HG03103 (cell line): ENCODE measurements around the gene KLC1.

ENCODE experiments used
- ATAC-seq: cut with Tn5 transposase; IDR thresholded peaks from one replicate; pipeline ENCODE4 v1.9.1; 2021; ENCODE audit warnings: low read depth; ENCODE audit not compliant: unreplicated experiment

The KLC1 gene

DNA sequence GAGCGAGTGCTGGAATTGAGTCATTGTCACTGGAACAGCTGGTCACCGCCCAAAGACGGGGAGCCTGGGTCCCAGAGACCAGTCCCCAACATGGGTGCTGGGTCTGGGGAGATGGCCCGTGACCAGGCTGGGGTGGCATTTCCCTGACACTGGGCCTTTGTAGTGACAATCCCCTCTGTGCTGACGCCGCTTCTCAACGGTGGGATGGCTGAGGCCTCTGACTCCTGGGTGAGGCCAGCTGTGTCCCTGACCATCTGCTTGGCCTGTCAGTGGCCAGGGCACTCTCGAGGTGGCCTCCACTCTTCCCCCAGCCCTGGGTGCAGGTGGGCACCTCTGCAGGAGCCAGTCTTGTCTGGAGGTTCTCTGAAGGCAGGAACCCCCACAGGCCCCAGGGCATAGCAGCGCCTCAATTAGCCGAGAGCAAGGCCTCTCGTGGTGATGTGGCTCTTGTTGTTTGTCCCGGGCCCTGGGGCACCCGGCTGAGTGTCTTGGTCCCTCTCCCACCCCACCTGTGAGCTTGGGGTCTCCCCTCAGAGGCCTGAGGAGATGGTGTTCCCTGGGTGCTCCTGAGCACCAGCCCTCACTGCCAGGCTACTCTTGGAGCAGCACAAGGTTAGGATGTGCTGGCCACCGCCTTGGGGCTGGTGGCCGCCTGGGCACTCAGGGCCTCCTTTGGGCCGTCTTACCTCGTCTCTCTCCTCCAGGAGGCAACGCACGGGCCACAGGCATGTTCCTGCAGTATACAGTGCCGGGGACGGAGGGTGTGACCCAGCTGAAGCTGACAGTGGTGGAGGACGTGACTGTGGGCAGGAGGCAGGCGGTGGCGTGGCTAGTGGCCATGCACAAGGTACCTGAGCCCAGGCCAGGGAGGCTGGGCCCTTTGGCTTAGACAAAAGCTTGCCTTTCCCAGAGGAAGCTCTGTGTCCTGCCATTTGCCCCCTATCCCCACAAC is 103.2 kb downstream of the KLC1 start:
- no peak for ATAC-seq

DNA sequence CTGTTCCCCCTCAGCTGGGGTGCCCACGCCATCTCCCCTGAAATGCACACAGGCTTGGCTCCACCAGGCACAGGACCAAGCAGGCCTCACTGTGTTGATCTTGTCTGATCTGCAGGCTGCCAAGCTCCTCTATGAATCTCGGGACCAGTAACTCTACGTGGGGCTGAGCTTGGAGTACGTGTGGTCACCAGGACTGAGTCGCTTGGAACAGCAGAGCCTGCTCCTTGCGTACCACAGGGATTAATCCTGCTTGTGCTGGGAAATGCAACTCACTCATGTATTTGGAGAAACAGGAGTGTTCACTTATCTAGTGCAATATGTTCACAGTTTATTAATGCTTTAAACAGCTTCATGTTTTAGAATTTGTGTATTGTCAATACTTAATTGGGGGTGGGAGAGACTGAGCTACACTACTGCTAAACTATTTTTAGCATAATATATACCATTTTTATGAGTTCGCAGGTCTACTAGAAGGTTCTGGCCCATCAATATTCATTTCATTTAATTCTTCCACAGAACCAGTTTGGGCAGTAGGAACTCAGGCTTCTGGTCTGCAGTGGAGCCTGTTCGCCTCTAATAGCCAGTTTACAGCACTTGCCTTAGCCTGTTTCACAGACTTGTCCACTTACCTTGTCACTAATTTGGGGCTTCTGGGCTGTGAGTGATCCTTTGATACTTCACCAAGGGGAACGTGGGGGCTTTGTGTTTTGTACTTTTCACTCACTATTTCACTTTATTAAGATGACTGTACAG is 104.0 kb downstream of the KLC1 start:
- ATAC-seq, result no peak

DNA sequence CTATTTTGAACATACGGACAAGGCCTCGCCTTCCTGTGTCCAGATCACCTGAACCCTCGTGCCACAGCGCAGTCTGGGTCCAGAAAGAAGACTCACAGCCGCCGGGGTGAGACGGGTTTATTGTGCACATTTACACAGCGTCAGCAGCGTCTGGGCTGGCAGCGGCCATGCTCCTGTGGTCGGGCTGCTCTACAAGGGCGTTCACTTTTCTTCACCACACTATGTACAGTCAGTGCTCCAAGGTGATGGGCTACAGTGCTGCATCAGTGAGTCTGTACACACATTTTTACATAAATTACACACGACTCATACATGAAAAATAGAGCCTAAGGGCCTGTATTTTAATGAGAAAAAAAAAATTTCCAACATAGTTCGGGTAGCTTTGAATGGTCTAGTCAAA is 104.6 kb downstream of the KLC1 start:
- no peak for ATAC-seq

DNA sequence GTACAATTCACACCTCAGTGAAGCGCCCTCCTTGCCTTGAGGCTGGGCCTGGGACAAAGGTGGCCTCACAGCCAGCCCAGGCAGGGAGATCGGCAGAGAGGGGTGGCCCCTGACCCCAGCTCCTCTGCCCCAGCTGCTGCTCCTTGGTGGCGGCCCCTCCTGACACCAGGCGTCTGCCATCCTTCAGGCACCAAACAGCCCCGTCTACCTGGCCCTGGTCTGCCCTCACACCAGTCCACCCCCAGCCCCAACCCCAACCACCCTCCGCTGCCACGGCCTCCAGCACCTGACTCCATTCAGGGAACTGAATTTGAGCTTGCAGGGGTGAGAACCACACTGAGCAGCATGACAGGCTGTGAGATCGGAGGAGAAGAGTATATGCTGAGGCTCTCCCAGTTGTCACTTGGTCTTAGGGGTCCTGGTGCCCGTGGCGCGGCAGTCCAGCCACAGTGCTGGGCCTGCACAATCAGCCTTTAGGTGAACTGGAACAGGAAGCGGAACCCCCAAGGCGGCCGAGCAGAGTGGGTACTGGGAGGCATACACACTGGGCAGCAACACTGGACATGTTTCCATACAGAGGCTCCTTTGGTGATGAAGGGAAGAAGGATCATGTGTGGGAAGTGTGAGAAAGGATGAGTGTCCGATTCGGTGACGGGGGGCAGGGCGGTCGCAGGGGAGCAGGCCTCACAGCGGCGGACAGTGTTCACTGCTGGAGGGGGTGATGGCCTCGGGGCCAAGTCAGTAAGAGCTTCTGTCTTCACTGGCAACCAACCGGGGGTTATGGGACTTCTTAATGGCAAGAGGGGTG is 105.3 kb downstream of the KLC1 start:
- ATAC-seq, result no peak

DNA sequence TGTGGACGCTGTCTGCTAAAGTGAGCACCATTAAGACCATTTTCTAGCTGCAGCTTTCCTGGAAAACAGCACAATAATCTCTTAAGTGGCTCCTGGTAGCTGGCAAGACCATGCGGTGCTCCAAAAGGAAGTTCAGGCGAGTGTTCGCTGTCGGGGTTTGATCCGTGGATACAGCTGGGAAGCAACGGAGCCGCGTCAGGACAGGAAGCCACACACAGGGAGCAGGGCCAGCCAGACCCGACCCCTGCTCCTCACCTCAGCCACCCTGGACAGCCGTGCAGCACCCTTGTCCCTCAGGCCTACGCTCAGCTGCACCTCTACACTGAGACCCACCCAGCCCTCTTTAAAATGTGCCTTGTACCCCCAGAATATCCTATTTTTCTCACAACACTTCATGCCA is 106.0 kb downstream of the KLC1 start:
- ATAC-seq, result no peak

DNA sequence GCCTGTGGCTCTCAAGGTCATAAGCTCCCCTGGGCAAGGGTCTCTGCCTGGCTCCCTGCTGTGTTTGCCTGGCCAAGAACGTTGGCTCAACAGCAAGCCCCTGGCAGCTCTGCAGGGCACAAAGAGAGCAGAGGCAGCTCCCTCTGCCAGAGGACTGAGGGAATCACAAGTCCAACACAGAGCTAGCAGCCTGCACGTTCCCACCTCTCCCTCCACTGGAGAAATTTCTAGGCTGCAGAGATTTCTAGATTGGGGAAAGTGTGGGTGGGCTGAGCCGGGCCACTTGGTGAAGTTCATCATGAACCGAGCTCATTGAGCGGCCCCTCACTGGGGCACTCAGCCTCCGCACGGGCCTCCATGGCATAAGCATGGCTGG is 106.4 kb downstream of the KLC1 start:
- no peak for ATAC-seq

DNA sequence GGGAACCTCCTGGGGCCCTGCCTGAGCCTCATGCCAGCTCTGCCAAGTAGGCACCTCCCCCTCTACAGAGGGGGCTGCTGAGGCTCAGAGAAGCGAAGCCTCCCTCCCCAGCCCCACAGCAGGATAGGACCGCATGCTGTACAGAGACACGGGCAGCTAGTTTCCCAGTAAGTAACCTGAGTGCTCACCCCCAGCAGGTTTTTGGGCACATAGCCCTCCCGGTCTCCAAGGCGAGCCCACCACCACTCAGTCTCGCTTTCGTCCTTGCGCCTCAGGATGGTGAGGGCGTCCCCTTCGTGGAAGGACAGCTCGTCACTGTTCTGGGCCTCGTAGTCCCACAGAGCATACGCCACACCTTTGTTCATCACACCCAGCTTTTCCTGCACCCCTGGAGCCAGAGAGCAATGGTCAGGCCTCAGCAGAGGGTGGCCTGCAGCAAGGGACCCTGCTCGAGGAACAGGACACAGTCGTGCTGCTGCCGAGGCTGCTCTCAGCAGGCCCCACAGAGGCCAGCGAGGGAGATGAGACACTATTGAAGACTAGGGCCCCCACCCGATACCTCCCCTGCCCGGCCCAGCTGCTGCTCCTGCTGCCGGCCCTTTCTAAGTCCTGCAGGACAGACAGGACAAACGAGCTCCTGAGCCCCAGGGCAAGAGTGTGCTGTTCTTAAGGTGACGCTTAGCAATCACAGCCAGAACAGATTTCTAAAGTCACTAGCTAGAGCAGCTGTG is 107.0 kb downstream of the KLC1 start:
- ATAC-seq, result no peak

DNA sequence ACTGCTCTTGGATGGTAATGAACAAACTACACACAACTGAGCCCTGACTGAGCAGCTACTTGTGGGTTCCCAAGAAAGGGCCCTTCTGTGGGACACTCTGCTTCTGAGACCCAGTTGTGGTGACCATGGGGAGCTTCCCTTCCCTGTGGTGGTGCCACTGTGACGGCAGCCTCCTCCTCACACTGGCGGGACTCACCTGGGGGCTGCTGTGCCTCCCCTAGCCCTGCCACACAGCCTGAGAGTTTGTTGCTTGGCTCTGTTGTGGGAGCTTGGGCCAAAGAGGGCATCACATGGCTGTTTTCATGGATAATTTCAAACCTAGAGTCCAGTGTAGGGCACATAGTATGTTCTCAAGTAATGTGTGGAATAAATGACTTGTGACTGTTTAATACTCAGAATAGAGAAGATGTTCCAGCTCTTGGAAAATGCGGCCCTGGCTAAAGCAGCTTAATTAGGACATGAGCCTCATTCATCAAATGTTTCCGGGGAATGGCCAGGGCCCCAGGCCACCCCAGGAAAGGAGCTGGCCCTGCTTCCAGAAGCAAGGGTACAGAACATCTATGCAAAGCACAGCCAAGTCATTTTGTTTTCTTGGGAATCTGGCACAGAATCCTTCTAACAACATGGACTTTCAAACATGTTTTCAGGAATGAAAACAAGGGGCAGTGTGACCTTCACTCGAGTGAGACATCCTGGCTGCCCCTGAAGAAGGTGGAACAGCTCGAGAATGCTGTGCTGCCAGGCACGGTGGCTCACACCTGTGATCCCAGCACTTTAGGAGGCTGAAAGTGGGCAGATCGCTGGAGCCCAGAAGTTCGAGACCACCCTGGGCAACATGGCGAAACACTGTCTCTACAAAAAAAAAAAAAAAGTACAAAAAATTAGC is 107.8 kb downstream of the KLC1 start:
- ATAC-seq, result no peak

DNA sequence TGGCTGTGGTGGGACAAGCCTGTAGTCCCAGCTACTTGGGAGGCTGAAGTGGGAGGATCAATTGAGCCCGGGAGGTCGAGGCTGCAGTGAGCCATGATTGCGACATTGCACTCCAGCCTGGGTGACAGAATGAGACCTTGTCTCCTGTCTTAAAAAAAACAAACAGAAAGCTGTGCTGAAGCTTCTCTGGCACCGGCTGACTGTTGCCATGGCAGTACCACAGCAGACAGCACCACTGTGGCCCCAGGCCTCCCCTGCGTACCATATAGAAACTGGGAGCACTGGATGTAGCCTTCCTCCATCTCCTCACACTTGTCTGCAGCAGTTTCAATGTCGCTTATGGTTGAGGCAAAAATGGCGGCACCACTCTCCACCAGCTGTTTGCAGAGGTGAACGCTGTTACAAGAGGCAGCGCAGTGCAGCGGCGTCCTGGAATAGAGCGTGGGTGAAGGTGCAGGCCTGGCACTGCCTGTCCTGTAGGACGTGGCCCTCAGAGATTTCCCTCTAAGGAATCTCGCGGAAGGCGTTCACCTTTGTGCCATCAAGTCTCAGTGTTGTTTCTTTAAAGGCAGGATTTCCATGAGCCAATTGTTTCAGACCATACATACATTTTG is 108.5 kb downstream of the KLC1 start:
- no peak for ATAC-seq

DNA sequence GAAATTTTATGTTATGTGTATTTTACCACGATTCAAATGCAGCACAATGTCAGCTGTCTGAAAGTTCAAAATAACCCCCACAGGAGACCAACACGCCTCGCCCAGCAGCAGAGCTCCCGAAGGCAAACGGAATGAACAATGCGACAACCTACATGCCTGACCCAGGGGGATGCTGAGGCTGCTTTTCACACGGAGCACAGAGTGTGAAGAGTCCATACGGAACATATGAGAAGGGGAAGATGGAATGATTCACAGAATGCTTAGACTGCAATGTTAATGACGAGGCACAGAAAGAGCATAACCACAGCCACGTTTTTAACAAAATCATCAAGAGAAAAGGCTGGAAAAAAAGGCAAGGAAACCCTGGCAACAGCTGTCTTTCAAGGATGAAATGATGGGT is 109.2 kb downstream of the KLC1 start:
- ATAC-seq, result no peak

DNA sequence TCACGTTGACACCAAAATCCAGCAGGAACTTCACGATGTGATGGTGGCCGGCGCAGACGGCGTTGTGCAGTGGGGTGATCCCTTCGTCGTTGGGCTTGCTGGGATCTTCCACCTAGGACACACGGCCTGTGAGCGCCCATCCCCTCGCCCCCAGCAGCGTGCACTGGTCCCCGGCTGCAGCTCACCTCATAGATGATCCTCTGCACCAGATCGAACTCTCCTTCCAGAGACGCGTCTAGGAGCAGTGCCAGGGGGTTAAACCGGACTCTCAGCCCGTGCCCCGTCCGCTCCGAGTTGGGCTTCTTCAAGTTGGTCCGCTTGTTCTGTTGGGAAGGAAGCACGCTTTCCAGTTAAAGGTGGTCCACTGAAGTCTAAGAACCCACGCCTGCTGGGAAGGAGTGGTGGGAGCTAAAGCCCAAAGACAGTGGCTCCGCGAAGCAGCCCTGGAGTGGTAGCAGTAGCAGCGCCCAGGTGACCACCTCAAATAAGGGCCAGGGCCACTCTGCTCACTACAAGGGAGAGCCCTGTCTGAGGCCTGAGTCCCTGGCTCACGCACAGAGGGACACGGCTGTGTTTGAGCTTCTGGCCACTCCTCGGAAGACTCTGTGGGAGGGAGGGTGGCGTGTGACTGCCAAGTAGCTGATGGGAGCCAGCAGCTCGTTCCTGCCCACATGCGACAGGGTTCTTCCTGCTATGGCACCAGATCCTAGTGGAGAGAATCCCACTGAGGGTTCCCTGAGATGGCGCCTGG is 109.9 kb downstream of the KLC1 start:
- no peak for ATAC-seq

DNA sequence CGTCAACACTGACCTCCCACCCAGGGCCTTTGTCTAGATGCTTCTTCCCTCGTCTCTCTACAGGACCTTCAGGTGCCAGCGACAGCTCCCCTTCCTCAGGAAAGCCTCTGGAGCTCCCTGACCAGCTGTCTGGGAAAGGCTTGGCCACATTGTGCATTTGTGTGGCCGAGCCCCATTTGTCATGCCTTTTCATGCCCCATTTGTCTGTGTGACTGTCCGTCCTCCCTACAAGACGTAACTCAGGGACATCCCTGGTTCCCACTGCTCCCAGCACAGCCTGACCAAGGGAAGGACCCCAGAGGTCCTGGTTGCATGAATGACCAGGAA is 110.4 kb downstream of the KLC1 start:
- no peak for ATAC-seq

DNA sequence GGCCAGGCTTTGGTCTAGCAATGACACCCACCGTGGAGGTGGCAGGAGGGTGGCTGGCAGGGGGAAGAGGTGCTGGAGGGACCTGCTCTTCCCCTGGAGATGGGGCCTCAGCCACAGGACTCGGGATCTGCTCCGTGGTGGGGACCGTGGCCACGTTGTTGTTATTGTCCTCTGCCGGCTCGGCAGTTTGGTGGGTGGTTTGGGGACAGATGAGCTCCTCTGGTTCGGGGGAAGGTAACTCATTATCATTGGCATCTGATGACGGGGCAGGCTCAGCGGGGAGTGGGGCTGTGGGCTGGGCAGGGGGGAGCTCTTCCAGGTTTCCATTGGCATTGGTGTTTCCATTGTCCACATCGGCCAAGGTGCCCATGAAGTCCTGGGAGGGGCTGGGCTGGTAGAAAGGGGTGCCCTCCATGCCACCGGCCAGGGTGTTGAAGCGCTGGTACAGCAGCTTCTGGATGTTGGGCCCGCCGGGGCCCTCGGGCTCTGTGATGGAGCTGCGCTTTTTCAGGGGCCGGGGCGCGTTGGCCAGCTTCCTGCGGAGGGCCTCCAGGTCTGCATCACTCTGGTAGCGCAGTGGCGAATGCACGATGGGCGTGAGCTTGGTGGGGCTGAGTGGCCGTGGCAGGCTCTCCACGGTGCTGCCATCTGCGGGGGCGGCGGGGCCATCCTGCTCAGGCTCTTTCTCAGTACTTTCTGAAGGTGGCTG is 110.9 kb downstream of the KLC1 start:
- no peak for ATAC-seq

DNA sequence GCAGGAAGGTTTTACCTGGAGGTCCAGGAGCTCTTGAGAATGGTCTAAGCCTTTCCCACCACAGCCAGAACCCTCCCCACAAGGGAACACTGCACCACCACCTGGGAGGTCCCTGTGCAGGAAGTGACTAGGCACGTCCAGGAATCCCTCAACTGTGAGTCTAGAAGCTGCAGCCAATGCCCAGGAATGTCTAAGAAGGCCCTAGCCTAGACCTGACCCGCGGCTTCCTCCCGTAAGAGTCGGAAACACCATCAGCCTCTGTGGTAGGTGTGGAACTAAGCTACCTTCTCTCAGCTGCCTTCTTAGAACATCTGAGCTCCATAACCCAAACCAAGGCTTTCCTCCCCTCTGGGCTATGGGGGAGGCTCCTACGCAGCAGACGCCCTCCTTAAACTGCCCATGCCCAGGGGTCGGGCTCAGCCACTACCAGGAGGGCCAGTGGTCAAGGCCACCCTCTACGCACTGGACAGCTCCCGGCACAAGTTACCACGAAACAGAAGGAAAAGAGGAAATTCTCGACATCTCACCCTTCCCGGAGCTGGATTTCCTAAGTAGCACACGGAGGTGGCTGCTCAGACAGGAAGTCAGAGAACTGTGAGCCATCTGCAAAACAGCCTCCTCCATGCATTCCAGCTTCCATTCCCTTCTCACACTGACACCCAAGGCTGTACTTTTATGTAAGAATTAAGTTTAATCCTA is 112.1 kb downstream of the KLC1 start:
- ATAC-seq, result no peak

DNA sequence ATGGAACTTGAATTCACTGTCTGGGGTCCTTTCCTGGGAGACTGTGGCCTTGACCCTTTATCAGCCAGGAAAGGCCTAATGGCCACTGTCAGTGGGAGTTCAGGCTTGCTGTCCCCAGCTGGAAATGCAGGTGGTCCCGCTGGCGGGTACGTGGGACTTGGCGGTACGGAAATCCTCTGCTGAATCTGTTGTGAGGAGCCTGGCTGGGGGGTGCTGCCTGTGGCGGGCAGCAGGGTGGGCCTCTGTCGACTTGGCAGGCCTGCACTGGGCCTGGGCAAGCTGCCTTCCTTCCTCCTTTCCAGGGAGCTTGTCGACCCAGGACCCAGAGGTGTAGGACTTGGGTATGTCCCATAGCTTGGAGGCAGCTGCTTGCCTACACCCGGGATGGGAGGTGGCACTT is 112.9 kb downstream of the KLC1 start:
- ATAC-seq, result no peak

DNA sequence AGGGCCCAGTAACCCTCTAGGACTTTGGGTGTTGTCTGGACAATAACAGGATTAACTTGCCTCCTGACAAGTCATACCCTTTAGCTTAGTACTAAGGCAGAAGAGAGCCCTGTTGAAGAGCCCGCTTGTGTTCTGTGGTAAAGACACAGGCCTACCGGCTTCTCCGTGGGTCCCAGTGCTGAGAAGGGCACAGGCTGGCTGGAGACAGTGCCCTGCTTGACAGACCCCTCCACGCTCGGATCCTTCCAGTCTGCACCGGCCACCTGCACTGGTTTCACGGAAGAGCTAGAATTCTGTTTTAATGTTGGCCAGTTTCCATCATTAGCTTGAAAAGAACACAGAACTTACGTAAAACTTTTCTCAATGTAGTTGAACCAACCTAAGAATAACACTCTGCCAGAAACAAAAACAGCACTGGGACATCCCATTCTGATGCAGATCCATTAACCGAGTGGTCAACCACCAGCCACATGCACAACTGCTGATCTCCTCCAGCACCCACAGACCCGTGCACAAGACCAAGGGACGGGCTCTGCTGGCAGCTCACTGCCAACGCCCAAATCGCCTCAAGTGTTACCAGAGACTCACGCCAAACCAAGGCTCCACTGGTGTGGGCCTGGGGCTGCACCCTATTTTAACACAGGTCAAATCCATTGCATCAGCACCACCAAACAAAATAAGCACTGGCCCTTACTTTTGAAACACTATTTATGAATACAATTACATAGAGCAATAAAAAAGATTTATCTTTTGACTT is 113.7 kb downstream of the KLC1 start:
- no peak for ATAC-seq

DNA sequence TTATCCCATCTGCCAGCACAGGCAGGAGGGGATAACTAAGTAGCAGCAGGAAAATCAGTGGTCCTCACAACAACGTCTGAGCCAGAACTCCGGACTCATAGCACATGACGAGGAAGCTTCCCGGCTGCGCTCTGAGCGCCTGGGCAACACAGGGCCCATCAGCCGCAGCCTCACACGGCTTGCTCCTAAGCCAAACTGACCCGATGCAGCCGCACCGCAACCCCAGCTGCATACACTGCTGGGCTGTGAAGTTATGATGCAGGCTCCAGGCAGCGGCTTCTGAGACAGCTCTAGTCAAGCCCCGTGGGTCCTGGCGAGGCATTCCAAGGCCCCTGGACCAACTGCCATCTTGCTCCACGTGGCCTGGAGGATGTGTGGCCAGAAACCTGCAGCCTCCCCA is 114.7 kb downstream of the KLC1 start:
- ATAC-seq, result no peak
